Tibial nerve (tissue), 4 donors: Measurements from ENCODE around the gene CAB39. TPM values are rescaled to one million over a fixed set of nuclear protein-coding genes. Genes with fewer than 3 reads are reported as not detected.

ENCODE experiments used
- DNase-seq, 2 donors: peaks; one replicate each; pipeline ENCODE4 v3.0.0-alpha.2; 2019; ENCODE audit warnings: low spot score in 2 of 2
- H3K27ac ChIP-seq, 4 donors: fragments of 200-600 bp; sonication (generic) in 3 of 4; one replicate each; pipeline ENCODE4 v1.5.1; 2017 to 2019; ENCODE audit warnings: mild to moderate bottlenecking in 1 of 4
- H3K27me3 ChIP-seq, 2 donors: fragments of 200-600 bp; sonication (generic) in 1 of 2; one replicate each; pipeline versions ENCODE4 v1.5.1 to v1.6.0; 2017 to 2019
- H3K36me3 ChIP-seq, 3 donors: fragments of 200-600 bp; sonication (generic); one replicate each; pipeline ENCODE4 v1.5.1; 2018 to 2019
- H3K4me1 ChIP-seq, 4 donors: fragments of 200-600 bp; sonication (generic) in 3 of 4; one replicate each; pipeline ENCODE4 v1.5.1; 2017 to 2019
- H3K4me3 ChIP-seq, 4 donors: fragments of 200-600 bp; sonication (generic) in 3 of 4; one replicate each; pipeline ENCODE4 v1.5.1; 2017 to 2019; ENCODE audit warnings: mild to moderate bottlenecking in 1 of 4, moderate library complexity in 1 of 4
- H3K9me3 ChIP-seq, 4 donors: fragments of 200-600 bp; sonication (generic) in 3 of 4; one replicate each; pipeline ENCODE4 v1.5.1; 2017 to 2019
- CTCF ChIP-seq, 5 experiments: fragments of 200-600 bp in 3 of 5; fragments of 450-650 bp in 2 of 5; sonication (generic) in 3 of 5; IDR thresholded peaks; one replicate each; pipeline ENCODE4 v1.5.1; 2016 to 2019; ENCODE audit warnings: antibody characterized with exemption in 5 of 5, mild to moderate bottlenecking in 3 of 5, moderate library complexity in 2 of 5
- EP300 ChIP-seq, 2 donors: sonication (generic); formaldehyde crosslinking; IDR thresholded peaks; one replicate each; pipeline ENCODE4 v1.6.1; 2017; ENCODE audit warnings: antibody characterized with exemption in 2 of 2, mild to moderate bottlenecking in 1 of 2
- POLR2A ChIP-seq, 2 donors: fragments of 450-650 bp; IDR thresholded peaks; one replicate each; pipeline ENCODE4 v1.6.1; 2017; ENCODE audit warnings: antibody characterized with exemption in 2 of 2, mild to moderate bottlenecking in 2 of 2, moderate library complexity in 2 of 2
- WGBS, 2 donors: methylation state at CpG; one replicate each; pipeline ENCODE4 v1.1.5; 2018; 5-methylcytosine and 5-hydroxymethylcytosine counted together
- total RNA-seq, 4 donors: library from RNA; depleted of rRNA; stranded (reverse); fragments of >200 nt; gene quantifications; one replicate each; pipeline ENCODE4 v1.1.0, GENCODE V29; 2016

CAB39 gene
- total RNA-seq, 4 donors from 2014 or later = 60.0 to 82.2 (median 69.7) TPM

DNA sequence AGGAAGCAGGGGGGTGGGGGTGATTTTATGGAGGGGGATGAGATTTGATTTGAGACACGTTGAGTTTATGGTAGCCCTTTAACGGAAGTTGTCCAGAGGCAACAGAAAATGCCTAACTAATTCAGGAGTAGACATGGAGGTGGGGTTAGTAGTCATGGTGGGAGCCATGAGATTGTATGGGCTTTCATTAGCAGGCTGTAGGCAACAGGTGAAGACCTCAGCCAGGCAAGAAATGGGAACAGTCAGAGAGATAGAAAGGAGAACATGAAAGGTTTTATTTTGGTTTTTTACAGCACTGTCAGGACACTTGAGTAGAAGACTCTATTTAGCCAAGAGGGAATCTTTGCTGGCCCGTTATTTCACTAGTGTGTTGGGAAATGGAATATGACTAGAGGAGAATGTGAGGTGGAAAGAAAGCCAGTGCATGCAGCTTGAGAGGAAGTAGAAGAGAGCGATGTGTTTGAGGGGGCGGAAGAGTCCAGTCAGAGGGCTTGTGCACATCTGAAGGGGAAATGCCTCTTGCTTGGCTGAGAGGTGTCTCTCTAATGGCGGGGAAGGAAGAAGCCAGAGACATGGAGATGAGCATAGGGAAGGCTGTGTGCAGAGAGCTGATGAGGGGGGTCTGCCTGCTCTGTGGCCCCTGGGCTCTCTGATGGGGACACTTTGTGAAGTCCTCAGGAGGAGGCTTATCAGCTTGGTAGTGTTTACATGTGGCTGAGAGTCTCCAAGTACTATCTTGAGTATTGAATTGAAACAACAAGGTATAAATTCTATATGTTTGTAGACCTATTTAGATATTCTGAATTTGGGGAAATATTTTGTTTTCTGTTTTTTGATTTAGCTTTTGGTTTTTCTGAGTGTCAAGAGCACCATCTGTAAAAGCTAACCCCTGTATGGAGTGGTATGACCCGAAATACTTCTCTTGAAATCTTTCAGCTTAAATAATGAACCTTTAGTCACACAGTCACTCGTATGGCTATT is 85.2 kb downstream of the CAB39 start:
- Histone ChIP-seq H3K4me1 (peaks cover 0 to 37% (median 13%) of the 10 kb centered on the region in 4 donors), H3K27ac (no peak overlapping the region), H3K4me3 (no peak overlapping the region), H3K36me3 (peaks cover 0 to 43% (median 0%) of the 10 kb centered on the region in 3 donors), H3K27me3 (no peaks in the 10 kb centered on the region), H3K9me3 (no peaks in the 10 kb centered on the region)
- no peak for DNase-seq
- 70 to 81% methylated on average over 8 of the region's 8 CpGs for WGBS, 2 donors
- TF ChIP-seq EP300 (IDR thresholded peaks at IDR 0.05) = peak in 1 of 2 donors; percentile 8
- no peak for TF ChIP-seq POLR2A (IDR thresholded peaks at IDR 0.05)
- no peak for TF ChIP-seq CTCF (IDR thresholded peaks at IDR 0.05)

DNA sequence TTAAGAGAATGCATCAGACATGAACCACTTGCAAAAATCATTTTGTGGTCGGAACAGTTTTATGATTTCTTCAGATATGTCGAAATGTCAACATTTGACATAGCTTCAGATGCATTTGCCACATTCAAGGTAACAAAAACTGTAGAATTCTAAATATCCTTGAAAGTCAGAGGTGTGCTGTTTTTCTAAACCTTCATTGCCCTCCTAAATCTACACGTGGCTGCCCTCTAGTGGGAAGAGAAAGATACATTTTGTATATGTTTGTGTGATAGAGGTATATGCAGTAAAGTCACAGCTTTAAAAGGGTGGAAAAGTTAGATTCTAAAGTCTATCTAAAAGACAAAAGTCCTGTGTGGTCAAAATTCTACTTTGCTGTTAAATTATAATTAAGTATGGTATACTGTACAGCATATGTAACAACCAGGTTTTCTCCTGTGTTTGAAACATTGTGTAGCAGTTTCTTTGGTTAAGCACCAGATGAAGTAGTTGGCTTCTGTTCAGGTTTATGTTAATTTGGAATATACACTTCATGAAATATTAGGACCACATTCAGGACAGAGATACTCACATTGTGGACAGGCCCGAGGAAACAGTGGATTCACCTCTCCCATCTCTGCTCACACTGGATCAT is 86.2 kb downstream of the CAB39 start:
- H3K4me3 ChIP-seq = no peak overlapping the region
- WGBS, 2 donors = 53 to 59% methylated on average over 4 of the region's 4 CpGs

GRCh38 chr2:230805353-230806017 is 92.8 kb downstream of the CAB39 start:
- TF ChIP-seq EP300 (IDR thresholded peaks at IDR 0.05) (no peak), CTCF (IDR thresholded peaks at IDR 0.05) (no peak), POLR2A (IDR thresholded peaks at IDR 0.05) (no peak)
- no peak for DNase-seq
- 88% methylated on average over 5 of the region's 5 CpGs for WGBS, 2 donors

More for the DNA sequence above, 86.2 kb downstream of the CAB39 start:
- Histone ChIP-seq H3K27me3 (no peaks in the 10 kb centered on the region), H3K36me3 (peaks cover 0 to 34% (median 0%) of the 10 kb centered on the region in 3 donors), H3K9me3 (no peaks in the 10 kb centered on the region), H3K27ac (no peak overlapping the region), H3K4me1 (peaks cover 0 to 31% (median 10%) of the 10 kb centered on the region in 4 donors)
- TF ChIP-seq CTCF (IDR thresholded peaks at IDR 0.05) (peak; percentile 29 to 54 (median 46)), POLR2A (IDR thresholded peaks at IDR 0.05) (no peak)
- peak in 1 of 2 donors; percentile 48 for DNase-seq

GRCh38 chr2:230807729-230808128 is 95.1 kb downstream of the CAB39 start:
- 78 to 82% methylated on average over 3 of the region's 3 CpGs for WGBS, 2 donors
- peaks cover 0 to 29% (median 7%) of the 10 kb centered on the region in 3 donors for H3K36me3 ChIP-seq

More at GRCh38 chr2:230805353-230806017, 92.8 kb downstream of the CAB39 start:
- H3K27me3 ChIP-seq = no peaks in the 10 kb centered on the region
- H3K27ac ChIP-seq = no peak overlapping the region
- H3K4me1 ChIP-seq = no peaks in the 10 kb centered on the region
- no peaks in the 10 kb centered on the region for H3K9me3 ChIP-seq
- peaks cover 0 to 17% (median 0%) of the 10 kb centered on the region in 3 donors for H3K36me3 ChIP-seq
- H3K4me3 ChIP-seq = no peak overlapping the region

More at GRCh38 chr2:230807729-230808128, 95.1 kb downstream of the CAB39 start:
- Histone ChIP-seq H3K27me3 (no peaks in the 10 kb centered on the region), H3K27ac (no peak overlapping the region), H3K4me3 (no peak overlapping the region), H3K4me1 (no peaks in the 10 kb centered on the region), H3K9me3 (no peaks in the 10 kb centered on the region)
- no peak for DNase-seq
- no peak for TF ChIP-seq EP300 (IDR thresholded peaks at IDR 0.05)
- no peak for TF ChIP-seq POLR2A (IDR thresholded peaks at IDR 0.05)
- TF ChIP-seq CTCF (IDR thresholded peaks at IDR 0.05) = no peak
